Measurements from ENCODE around the gene RGS8. TPM values are rescaled to one million over a fixed set of nuclear protein-coding genes. Genes with fewer than 3 reads are reported as not detected.

The RGS8 gene
- polyA plus RNA-seq, 3 donors, result not detected

- no peak overlapping the region for H3K27ac Mint-ChIP-seq
- no peaks in the 10 kb centered on the region for H4K20me1 ChIP-seq (ENCODE audit: insufficient read depth, low read length)
- no peaks in the 10 kb centered on the region for H3K4me1 ChIP-seq (ENCODE audit: control insufficient read depth in 1 of 2, insufficient read depth in 2 of 2, low read length in 2 of 2)
- H3K9me3 Mint-ChIP-seq, result peaks cover 0 to 3% (median 0%) of the 10 kb centered on the region in 7 donors
- no peak overlapping the region for H3K27ac ChIP-seq (ENCODE audit: low read depth in 1 of 2, low read length in 2 of 2)
- no peak for DNase-seq
- WGBS (ENCODE audit: insufficient coverage), result 93% methylated on average over 2 of the region's 4 CpGs
- H3K4me3 ChIP-seq (replicated peaks in 1 of 3; ENCODE audit: low read depth in 2 of 3, low read length in 3 of 3), result no peak overlapping the region
- intact Hi-C loops (cut with micrococcal nuclease), result no loop called here
- peaks cover 2% of the 10 kb centered on the region for H3K4me1 Mint-ChIP-seq
- TF ChIP-seq CTCF (IDR thresholded peaks at IDR 0.05), result no peak
- peaks cover 4 to 11% of the 10 kb centered on the region in 2 donors for H3K27me3 ChIP-seq (ENCODE audit: control insufficient read depth in 2 of 2, insufficient read depth in 2 of 2, low read length in 2 of 2)
- H3K9me3 ChIP-seq (replicated peaks in 1 of 2; ENCODE audit: control insufficient read depth in 1 of 2, insufficient read depth in 1 of 2, low read length in 2 of 2), result no peaks in the 10 kb centered on the region
- no peak overlapping the region for H2AFZ ChIP-seq (ENCODE audit: insufficient read depth, low read depth, low read length, poor library complexity, severe bottlenecking)
- H3K27me3 Mint-ChIP-seq (ENCODE audit: low read depth in 3 of 3), result peaks cover 0 to 19% (median 8%) of the 10 kb centered on the region in 3 donors
- H3K4me2 ChIP-seq (replicated peaks; ENCODE audit: extremely low read depth, low read length, poor library complexity, severe bottlenecking), result no peak overlapping the region
- H3K36me3 Mint-ChIP-seq, result no peaks in the 10 kb centered on the region
- no peaks in the 10 kb centered on the region for H3K36me3 ChIP-seq (replicated peaks in 1 of 2; ENCODE audit: control insufficient read depth in 1 of 2, insufficient read depth in 2 of 2, low read length in 2 of 2)
- no peak overlapping the region for H3K4me3 Mint-ChIP-seq
- H3K79me2 ChIP-seq (ENCODE audit: insufficient read depth, low read length), result no peaks in the 10 kb centered on the region
- no peak overlapping the region for H3K9ac ChIP-seq (ENCODE audit: insufficient read depth, low read length, poor library complexity, severe bottlenecking)
These were observed 3.4 kb downstream of the RGS8 start for GRCh38 chr1:182680901-182681567.

- H3K36me3 Mint-ChIP-seq, result no peaks in the 10 kb centered on the region
- peaks cover 4 to 11% of the 10 kb centered on the region in 2 donors for H3K27me3 ChIP-seq (ENCODE audit: control insufficient read depth in 2 of 2, insufficient read depth in 2 of 2, low read length in 2 of 2)
- peaks cover 2% of the 10 kb centered on the region for H3K4me1 Mint-ChIP-seq
- no peak overlapping the region for H3K4me3 Mint-ChIP-seq
- no peaks in the 10 kb centered on the region for H3K36me3 ChIP-seq (replicated peaks in 1 of 2; ENCODE audit: control insufficient read depth in 1 of 2, insufficient read depth in 2 of 2, low read length in 2 of 2)
- 100% methylated on average over 1 of the region's 4 CpGs for WGBS (ENCODE audit: insufficient coverage)
- intact Hi-C loops (cut with micrococcal nuclease), result no loop called here
- H3K27me3 Mint-ChIP-seq (ENCODE audit: low read depth in 3 of 3), result peaks cover 0 to 19% (median 8%) of the 10 kb centered on the region in 3 donors
- no peak overlapping the region for H2AFZ ChIP-seq (ENCODE audit: insufficient read depth, low read depth, low read length, poor library complexity, severe bottlenecking)
- no peak overlapping the region for H3K4me2 ChIP-seq (replicated peaks; ENCODE audit: extremely low read depth, low read length, poor library complexity, severe bottlenecking)
- no peak overlapping the region for H3K27ac ChIP-seq (ENCODE audit: low read depth in 1 of 2, low read length in 2 of 2)
- no peaks in the 10 kb centered on the region for H3K4me1 ChIP-seq (ENCODE audit: control insufficient read depth in 1 of 2, insufficient read depth in 2 of 2, low read length in 2 of 2)
- DNase-seq, result no peak
- H3K4me3 ChIP-seq (replicated peaks in 1 of 3; ENCODE audit: low read depth in 2 of 3, low read length in 3 of 3), result no peak overlapping the region
- H3K9ac ChIP-seq (ENCODE audit: insufficient read depth, low read length, poor library complexity, severe bottlenecking), result no peak overlapping the region
- no peaks in the 10 kb centered on the region for H3K79me2 ChIP-seq (ENCODE audit: insufficient read depth, low read length)
- H4K20me1 ChIP-seq (ENCODE audit: insufficient read depth, low read length), result no peaks in the 10 kb centered on the region
- H3K27ac Mint-ChIP-seq, result no peak overlapping the region
- TF ChIP-seq CTCF (IDR thresholded peaks at IDR 0.05), result no peak
- peaks cover 0 to 3% (median 0%) of the 10 kb centered on the region in 7 donors for H3K9me3 Mint-ChIP-seq
- H3K9me3 ChIP-seq (replicated peaks in 1 of 2; ENCODE audit: control insufficient read depth in 1 of 2, insufficient read depth in 1 of 2, low read length in 2 of 2), result no peaks in the 10 kb centered on the region
These were observed 4.0 kb downstream of the RGS8 start for GRCh38 chr1:182680408-182680807.
